KMS-11 (cell line): ENCODE results near the gene INSYN2A.

Experiments
- H2AFZ ChIP-seq: fragments of 200-600 bp; sonication (generic); 2 replicates; pipeline ENCODE4 v1.6.1; 2016; ENCODE audit warnings: antibody characterized with exemption, mixed run types, low read depth
- H3K27ac ChIP-seq: fragments of 200-600 bp; sonication (generic); 2 replicates; pipeline ENCODE4 v1.6.1; 2016; ENCODE audit warnings: mild to moderate bottlenecking, mixed run types
- H3K27me3 ChIP-seq: fragments of 200-600 bp; sonication (generic); 2 replicates; pipeline ENCODE4 v1.6.1; 2017; ENCODE audit warnings: mild to moderate bottlenecking, low read depth, mixed run types, moderate library complexity; ENCODE audit not compliant: insufficient read depth
- H3K36me3 ChIP-seq: fragments of 200-600 bp; sonication (generic); 2 replicates; pipeline ENCODE4 v1.6.1; 2017; ENCODE audit warnings: mild to moderate bottlenecking, mixed run types; ENCODE audit not compliant: insufficient read depth
- H3K4me1 ChIP-seq: fragments of 200-600 bp; sonication (generic); 2 replicates; pipeline ENCODE4 v1.6.1; 2016; ENCODE audit warnings: mild to moderate bottlenecking, low read depth, mixed run types; ENCODE audit not compliant: poor library complexity, severe bottlenecking
- H3K4me2 ChIP-seq: fragments of 200-600 bp; sonication (generic); 2 replicates; pipeline ENCODE4 v1.7.0; 2016; ENCODE audit warnings: mild to moderate bottlenecking, mixed run types
- H3K4me3 ChIP-seq: fragments of 200-600 bp; sonication (generic); IDR thresholded peaks from 2 replicates; pipeline ENCODE4 v1.6.1; 2017; ENCODE audit warnings: low read depth, low read length, mixed read lengths; ENCODE audit not compliant: insufficient read depth
- H3K79me2 ChIP-seq: fragments of 200-600 bp; sonication (generic); 2 replicates; pipeline ENCODE4 v1.6.1; 2016; ENCODE audit warnings: low read depth, mixed run types; ENCODE audit not compliant: insufficient read depth
- H3K9ac ChIP-seq: fragments of 200-600 bp; sonication (generic); 2 replicates; pipeline ENCODE4 v1.6.1; 2016; ENCODE audit warnings: mild to moderate bottlenecking, mixed run types
- H4K20me1 ChIP-seq: fragments of 200-600 bp; sonication (generic); 2 replicates; pipeline ENCODE4 v1.6.1; 2016; ENCODE audit warnings: mild to moderate bottlenecking, mixed run types; ENCODE audit not compliant: insufficient read depth
- CTCF ChIP-seq: fragments of 200-600 bp; sonication (generic); conservative IDR thresholded peaks from 2 replicates; pipeline ENCODE4 v1.6.1; 2017; ENCODE audit warnings: low read depth, mild to moderate bottlenecking, antibody characterized with exemption, low read length, moderate library complexity, mixed read lengths

The INSYN2A gene

GRCh38 chr10:127154831-127155620 is 41.4 kb downstream of the INSYN2A start:
- no peaks in the 10 kb centered on the region for H3K4me1 ChIP-seq
- no peak overlapping the region for H3K27ac ChIP-seq
- no peak overlapping the region for H3K9ac ChIP-seq
- no peaks in the 10 kb centered on the region for H3K79me2 ChIP-seq
- H3K4me2 ChIP-seq, result no peak overlapping the region
- no peaks in the 10 kb centered on the region for H3K27me3 ChIP-seq
- no peak for TF ChIP-seq CTCF
- no peaks in the 10 kb centered on the region for H4K20me1 ChIP-seq
- H3K4me3 ChIP-seq, result no peak overlapping the region
- no peak overlapping the region for H2AFZ ChIP-seq
- no peaks in the 10 kb centered on the region for H3K36me3 ChIP-seq

- no peaks in the 10 kb centered on the region for H3K79me2 ChIP-seq
- no peak overlapping the region for H3K27ac ChIP-seq
- TF ChIP-seq CTCF, result no peak
- H3K36me3 ChIP-seq, result no peaks in the 10 kb centered on the region
- H4K20me1 ChIP-seq, result no peaks in the 10 kb centered on the region
- H3K27me3 ChIP-seq, result no peaks in the 10 kb centered on the region
- no peak overlapping the region for H2AFZ ChIP-seq
- H3K4me3 ChIP-seq, result no peak overlapping the region
- H3K4me2 ChIP-seq, result no peak overlapping the region
- no peaks in the 10 kb centered on the region for H3K4me1 ChIP-seq
- no peak overlapping the region for H3K9ac ChIP-seq
These were observed 43.2 kb downstream of the INSYN2A start for GRCh38 chr10:127153181-127153580.

GRCh38 chr10:127151981-127152699 is 44.3 kb downstream of the INSYN2A start:
- Histone ChIP-seq H3K4me2 (no peak overlapping the region), H3K27me3 (no peaks in the 10 kb centered on the region), H3K27ac (no peak overlapping the region), H3K79me2 (no peaks in the 10 kb centered on the region), H3K4me3 (no peak overlapping the region), H2AFZ (no peak overlapping the region), H4K20me1 (no peaks in the 10 kb centered on the region), H3K4me1 (no peaks in the 10 kb centered on the region), H3K36me3 (no peaks in the 10 kb centered on the region), H3K9ac (no peak overlapping the region)
- TF ChIP-seq CTCF, result no peak

GRCh38 chr10:127151541-127151940 is 44.9 kb downstream of the INSYN2A start:
- Histone ChIP-seq H3K27ac (no peak overlapping the region), H3K4me2 (no peak overlapping the region), H3K4me3 (no peak overlapping the region), H4K20me1 (no peaks in the 10 kb centered on the region), H3K79me2 (no peaks in the 10 kb centered on the region), H3K9ac (no peak overlapping the region), H2AFZ (no peak overlapping the region), H3K36me3 (no peaks in the 10 kb centered on the region), H3K27me3 (no peaks in the 10 kb centered on the region), H3K4me1 (no peaks in the 10 kb centered on the region)
- TF ChIP-seq CTCF, result no peak
